ENCODE measurements around the gene CENPV.
"Not testable (repeated sequence)": the region's sequence is repeated elsewhere in the genome, so short reads cannot be mapped to it uniquely, and the experiment has no call there.

CENPV gene

GRCh38 chr17:16353317-16354174 is at the start of gene CENPV:
TSS of gene CENPV (minus strand) at chr17:16353469. CDS start at chr17:16353436, 33 bp downstream.
- TF ChIP-seq ZFX (IDR thresholded peaks at IDR 0.05) (no peak), CTCF (conservative IDR thresholded peaks at IDR 0.05) (no peak)
- no peak within 1 kb of the TSS for H3K27ac ChIP-seq

GRCh38 chr17:16398270-16399267 is 45.3 kb upstream of the CENPV start:
- TF ChIP-seq CTCF (conservative IDR thresholded peaks at IDR 0.05) = no peak
- TF ChIP-seq ZFX (IDR thresholded peaks at IDR 0.05) = no peak
- H3K27ac ChIP-seq = peak overlapping the region; percentile 30

- H3K27ac ChIP-seq = not testable (repeated sequence)
Observed at GRCh38 chr17:16396693-16397092, 43.4 kb upstream of the CENPV start.

- not testable (repeated sequence) for H3K27ac ChIP-seq
Observed at GRCh38 chr17:16395887-16396286, 42.6 kb upstream of the CENPV start.

- not testable (repeated sequence) for H3K27ac ChIP-seq
Observed at GRCh38 chr17:16392491-16392890, 39.2 kb upstream of the CENPV start.

GRCh38 chr17:16391451-16391850 is 38.2 kb upstream of the CENPV start:
- no peak overlapping the region for H3K27ac ChIP-seq
- TF ChIP-seq ZFX (IDR thresholded peaks at IDR 0.05) (no peak), CTCF (conservative IDR thresholded peaks at IDR 0.05) (no peak)

- H3K27ac ChIP-seq = peak overlapping the region; percentile 27
Observed at GRCh38 chr17:16386126-16386507, 32.8 kb upstream of the CENPV start.

GRCh38 chr17:16384557-16384956 is 31.3 kb upstream of the CENPV start:
- no peak overlapping the region for H3K27ac ChIP-seq
- TF ChIP-seq ZFX (IDR thresholded peaks at IDR 0.05) = no peak
- no peak for TF ChIP-seq CTCF (conservative IDR thresholded peaks at IDR 0.05)

- no peak overlapping the region for H3K27ac ChIP-seq
- no peak for TF ChIP-seq CTCF (conservative IDR thresholded peaks at IDR 0.05)
- TF ChIP-seq ZFX (IDR thresholded peaks at IDR 0.05) = no peak
Observed at GRCh38 chr17:16383772-16384287, 30.6 kb upstream of the CENPV start.

All from C4-2B (cell line).